SIG-M5 treated with dmso at 0.1 percent for 504 hours (cell line): Measurements from ENCODE around the gene DUSP28.
"Not testable (repeated sequence)": the region's sequence is repeated elsewhere in the genome, so short reads cannot be mapped to it uniquely, and the experiment has no call there.

Source experiments
- DNase-seq: peaks from one replicate; lab custom pipeline; 2025; ENCODE audit not compliant: unreplicated experiment; lab: John Stamatoyannopoulos, UW

Gene DUSP28

GRCh38 chr2:240527153-240527750 is 32.9 kb upstream of the DUSP28 start:
- DNase-seq, result no peak

- no peak for DNase-seq
Observed at GRCh38 chr2:240528406-240529040, 31.6 kb upstream of the DUSP28 start.

GRCh38 chr2:240529344-240529999 is 30.7 kb upstream of the DUSP28 start:
- DNase-seq, result no peak

- no peak for DNase-seq
Observed at GRCh38 chr2:240530181-240530580, 30.0 kb upstream of the DUSP28 start.

- DNase-seq, result no peak
Observed at GRCh38 chr2:240531038-240531437, 29.1 kb upstream of the DUSP28 start.

GRCh38 chr2:240532031-240532775 is 28.0 kb upstream of the DUSP28 start:
- no peak for DNase-seq

- DNase-seq, result no peak
Observed at GRCh38 chr2:240538031-240538780, 22.0 kb upstream of the DUSP28 start.

GRCh38 chr2:240539101-240539500 is 21.1 kb upstream of the DUSP28 start:
- DNase-seq, result not testable (repeated sequence)

GRCh38 chr2:240539906-240540305 is 20.3 kb upstream of the DUSP28 start:
- DNase-seq, result no peak

- DNase-seq, result no peak
Observed at GRCh38 chr2:240551288-240551687, 8.9 kb upstream of the DUSP28 start.

GRCh38 chr2:240551811-240552210 is 8.3 kb upstream of the DUSP28 start:
- DNase-seq, result no peak

GRCh38 chr2:240553956-240554480 is 6.1 kb upstream of the DUSP28 start:
- DNase-seq, result no peak

GRCh38 chr2:240554767-240555493 is 5.2 kb upstream of the DUSP28 start:
- DNase-seq, result no peak

- DNase-seq, result no peak
Observed at GRCh38 chr2:240555541-240556250, 4.5 kb upstream of the DUSP28 start.

GRCh38 chr2:240556553-240557100 is 3.5 kb upstream of the DUSP28 start:
- peak; percentile 55 for DNase-seq

- DNase-seq, result no peak
Observed at GRCh38 chr2:240557101-240557751, 2.9 kb upstream of the DUSP28 start.

GRCh38 chr2:240557808-240558207 is 2.3 kb upstream of the DUSP28 start, which contains the start of gene ANKMY1:
ANKMY1 (minus strand) TSS chr2:240557988; CDS start chr2:240557335, 653 bp downstream.
- no peak for DNase-seq

GRCh38 chr2:240558236-240558761 is 1.9 kb upstream of the DUSP28 start:
- no peak for DNase-seq
